Frontal cortex (tissue), 4 donors: Measurements from ENCODE around the gene AGFG2. TPM values are rescaled to one million over a fixed set of nuclear protein-coding genes. Genes with fewer than 3 reads are reported as not detected.
A peak's percentile ranks its signal among the peaks of the same experiment; 100 is the strongest.

Experiments
- DNase-seq, 2 donors: peaks; one replicate each; pipeline ENCODE4 v3.0.0; 2012; ENCODE audit warnings: low spot score in 2 of 2
- FAIRE-seq: peaks from 2 replicates; lab custom pipeline; 2012; peaks lifted over from hg19 to GRCh38; lab: Jason Lieb, UNC
- small RNA-seq: library from RNA; depleted of rRNA; stranded (forward); fragments of <200 nt; gene quantifications from one replicate; pipeline ENCODE3, GENCODE V24; 2014
- total RNA-seq: library from RNA; depleted of rRNA; stranded (reverse); fragments of >200 nt; gene quantifications from one replicate; pipeline ENCODE4 v1.2.3, GENCODE V29; 2014
- donor health status: control.
- donor health status: control.
- donor health status: control.

The AGFG2 gene
- total RNA-seq, 1 donor from 2014 or later, result 2.0 TPM

DNA sequence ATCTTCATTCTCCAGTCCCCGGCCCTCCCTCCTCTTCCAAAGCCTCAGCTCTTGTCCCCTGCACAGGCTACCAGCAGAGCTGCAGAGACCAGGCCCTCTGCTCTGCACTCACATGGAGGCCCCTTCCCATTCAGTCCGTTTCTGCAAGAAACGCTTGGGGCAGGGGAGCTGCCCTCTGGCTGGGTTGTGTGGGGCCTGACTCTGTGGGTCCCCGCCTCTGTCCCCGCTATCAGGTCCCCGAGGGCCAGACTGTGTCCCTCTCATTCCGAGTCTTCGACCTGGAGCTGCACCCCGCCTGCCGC is 64.7 kb downstream of the AGFG2 start:
- DNase-seq (peak in 1 of 2 donors; percentile 46), FAIRE-seq (no peak)

DNA sequence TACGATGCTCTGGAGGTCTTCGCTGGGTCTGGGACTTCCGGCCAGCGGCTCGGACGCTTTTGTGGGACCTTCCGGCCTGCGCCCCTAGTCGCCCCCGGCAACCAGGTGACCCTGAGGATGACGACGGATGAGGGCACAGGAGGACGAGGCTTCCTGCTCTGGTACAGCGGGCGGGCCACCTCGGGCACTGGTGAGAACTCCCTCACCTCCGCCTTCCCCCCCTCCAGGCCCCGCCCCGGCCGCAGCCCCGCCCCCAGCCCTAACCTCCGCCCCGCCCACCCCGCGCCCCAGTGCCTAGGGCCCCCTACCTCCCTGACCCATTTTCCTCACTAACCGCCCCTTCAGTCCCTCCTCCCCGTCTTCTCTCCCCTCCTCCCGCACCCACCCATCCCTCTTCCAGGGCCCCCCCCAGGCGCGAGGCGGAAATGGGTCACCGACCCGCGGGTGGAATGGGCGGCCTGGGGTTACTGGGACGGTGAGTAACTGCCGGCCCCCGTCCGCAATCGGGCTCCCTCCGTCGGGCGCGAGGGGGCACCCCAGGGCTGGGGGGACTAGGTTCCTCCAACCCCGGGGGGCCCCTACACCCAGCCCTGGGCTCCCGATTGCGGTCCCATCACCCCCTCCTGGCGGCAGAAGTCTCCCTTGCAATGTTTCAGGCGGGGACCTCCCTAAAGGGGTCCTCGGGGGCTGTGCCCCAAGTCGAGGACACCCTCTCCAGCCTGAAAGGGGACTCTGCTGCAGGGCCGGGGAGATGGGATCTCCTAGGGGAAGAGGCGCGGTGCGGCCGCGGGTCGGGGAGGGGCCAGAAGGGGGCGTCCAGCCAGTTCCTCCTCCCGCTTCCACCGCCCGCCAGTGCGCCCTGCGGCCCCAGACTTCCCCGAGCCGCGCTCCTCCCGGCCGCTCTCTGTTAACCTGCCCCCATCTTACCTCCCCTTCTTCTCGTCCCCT is 65.3 kb downstream of the AGFG2 start:
- FAIRE-seq, result no peak
- peak; percentile 75 to 84 for DNase-seq

DNA sequence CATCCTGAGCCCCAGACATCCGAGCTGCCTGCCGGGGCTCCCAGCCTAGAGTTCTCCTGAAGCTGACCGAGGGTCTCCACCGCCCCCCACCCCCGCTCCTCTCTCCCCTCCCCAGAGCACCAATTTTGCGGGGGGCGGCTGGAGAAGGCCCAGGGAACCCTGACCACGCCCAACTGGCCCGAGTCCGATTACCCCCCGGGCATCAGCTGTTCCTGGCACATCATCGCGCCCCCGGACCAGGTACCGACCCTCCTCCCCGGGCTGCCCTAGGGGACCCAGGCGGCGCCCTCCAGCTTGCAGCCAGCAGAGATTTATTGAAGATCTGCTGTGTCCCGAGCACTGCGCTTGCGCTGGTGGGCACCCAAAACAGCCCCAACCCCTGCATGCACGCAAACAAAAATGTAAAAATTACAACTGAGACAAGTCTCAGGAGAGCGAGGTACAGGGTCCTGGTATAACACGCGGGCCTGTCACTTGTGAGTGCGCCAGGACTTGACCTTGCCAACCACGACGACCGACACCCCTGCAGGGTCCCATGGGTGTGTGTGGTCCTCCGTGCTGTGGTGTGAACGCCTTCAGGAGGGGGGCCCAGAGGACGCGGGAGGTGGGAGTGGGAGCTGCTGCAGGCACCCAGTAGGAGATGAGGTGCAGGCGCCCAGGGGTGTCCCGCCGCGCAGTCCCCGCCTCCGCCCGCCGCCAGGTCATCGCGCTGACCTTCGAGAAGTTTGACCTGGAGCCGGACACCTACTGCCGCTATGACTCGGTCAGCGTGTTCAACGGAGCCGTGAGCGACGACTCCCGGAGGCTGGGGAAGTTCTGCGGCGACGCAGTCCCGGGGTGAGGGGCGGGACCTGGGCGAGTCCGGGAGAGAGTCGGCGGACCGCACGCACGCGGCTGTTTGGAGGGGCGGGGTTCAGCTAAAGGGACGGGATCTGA is 66.2 kb downstream of the AGFG2 start:
- FAIRE-seq, result no peak
- DNase-seq, result peak in 1 of 2 donors; percentile 60

DNA sequence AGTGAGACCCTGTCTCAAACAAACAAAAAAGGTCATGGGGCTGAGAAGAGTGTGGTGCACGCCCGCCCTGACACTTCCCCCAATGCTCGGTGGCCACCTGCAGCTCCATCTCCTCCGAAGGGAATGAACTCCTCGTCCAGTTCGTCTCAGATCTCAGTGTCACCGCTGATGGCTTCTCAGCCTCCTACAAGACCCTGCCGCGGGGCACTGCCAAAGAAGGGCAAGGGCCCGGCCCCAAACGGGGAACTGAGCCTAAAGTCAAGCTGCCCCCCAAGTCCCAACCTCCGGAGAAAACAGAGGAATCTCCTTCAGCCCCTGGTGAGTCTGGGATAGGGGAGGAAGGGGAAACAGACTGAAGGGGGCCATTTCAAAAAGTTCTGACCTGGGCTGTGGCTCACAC is 67.3 kb downstream of the AGFG2 start:
- FAIRE-seq (no peak), DNase-seq (no peak)

DNA sequence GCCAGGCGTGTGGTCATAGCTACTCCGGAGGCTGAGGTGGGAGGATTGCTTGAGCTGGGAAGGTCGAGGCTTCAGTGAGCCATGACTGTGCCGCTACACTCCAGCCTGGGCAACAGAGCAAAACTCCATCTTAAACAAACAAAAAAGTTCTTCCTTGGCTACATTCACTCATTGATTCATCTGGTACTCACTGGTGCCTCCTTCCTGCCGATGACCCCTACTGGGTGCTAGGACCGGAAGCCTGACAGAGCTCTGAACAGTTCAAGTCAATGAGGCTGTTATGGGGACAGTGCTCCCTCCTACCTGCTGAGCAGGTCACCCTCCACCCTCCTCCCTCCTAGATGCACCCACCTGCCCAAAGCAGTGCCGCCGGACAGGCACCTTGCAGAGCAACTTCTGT is 68.1 kb downstream of the AGFG2 start:
- FAIRE-seq (no peak), DNase-seq (no peak)

DNA sequence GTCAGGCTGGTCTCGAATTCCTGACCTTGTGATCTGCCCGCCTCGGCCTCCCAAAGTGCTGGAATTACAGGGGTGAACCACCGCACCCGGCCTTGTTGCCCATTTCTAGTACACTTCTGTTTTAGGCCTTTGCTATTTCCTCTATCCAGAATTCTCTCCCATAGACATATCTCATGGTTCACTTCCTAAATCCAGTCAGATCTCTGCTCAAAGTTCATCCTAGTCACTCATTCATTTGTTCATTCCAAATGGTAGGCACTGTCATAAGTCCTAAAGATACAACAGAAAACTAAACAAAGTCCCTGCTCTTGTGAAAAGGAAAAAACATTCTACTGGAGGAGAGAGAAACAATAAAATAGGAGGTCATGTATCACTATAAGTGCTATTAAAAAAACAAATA is 71.0 kb downstream of the AGFG2 start:
- no peak for DNase-seq
- no peak for FAIRE-seq

DNA sequence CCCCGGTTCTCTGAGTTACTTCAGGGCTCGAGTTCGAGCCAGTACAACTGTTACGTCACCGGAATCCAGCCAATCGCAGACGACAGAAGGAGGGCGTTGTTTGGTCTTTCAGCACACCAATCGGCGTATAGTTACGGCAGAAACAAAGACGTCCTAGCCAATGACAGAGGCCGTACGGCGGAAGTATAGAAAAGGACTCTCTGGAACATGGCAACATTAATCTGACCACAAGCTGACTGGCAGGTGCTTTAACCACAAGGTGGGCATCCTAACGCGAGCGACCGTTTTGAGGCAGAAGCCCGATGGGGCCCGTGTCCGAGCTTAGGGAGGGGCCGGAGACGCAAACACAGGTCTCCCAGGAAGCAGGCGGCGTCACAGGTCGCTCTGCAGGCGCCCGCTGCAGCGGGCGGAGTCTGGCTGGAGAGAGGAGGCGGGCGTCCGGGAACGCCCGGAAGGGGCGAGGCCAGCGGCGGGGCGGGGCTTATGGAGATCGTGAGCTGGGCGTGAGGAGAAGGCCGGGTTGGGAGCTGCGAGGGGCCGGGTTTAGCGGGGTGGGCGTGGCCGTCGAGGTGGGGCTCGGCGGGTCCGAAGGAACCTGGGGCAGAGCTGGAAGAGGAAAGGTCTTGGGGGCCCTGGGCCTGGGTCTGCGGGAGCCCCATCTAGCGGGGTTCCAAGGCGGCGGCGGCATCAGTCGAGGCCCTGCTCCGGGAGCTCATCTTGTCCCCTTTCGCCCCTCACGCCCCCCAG is 73.2 kb downstream of the AGFG2 start, which contains the start of gene MOSPD3:
TSS of gene MOSPD3 (plus strand) at position 558 of the 747 bp plus-strand sequence. CDS start 252 bp downstream, outside the sequence.
- peak; percentile 99 for DNase-seq
- FAIRE-seq, result peak; percentile 98

DNA sequence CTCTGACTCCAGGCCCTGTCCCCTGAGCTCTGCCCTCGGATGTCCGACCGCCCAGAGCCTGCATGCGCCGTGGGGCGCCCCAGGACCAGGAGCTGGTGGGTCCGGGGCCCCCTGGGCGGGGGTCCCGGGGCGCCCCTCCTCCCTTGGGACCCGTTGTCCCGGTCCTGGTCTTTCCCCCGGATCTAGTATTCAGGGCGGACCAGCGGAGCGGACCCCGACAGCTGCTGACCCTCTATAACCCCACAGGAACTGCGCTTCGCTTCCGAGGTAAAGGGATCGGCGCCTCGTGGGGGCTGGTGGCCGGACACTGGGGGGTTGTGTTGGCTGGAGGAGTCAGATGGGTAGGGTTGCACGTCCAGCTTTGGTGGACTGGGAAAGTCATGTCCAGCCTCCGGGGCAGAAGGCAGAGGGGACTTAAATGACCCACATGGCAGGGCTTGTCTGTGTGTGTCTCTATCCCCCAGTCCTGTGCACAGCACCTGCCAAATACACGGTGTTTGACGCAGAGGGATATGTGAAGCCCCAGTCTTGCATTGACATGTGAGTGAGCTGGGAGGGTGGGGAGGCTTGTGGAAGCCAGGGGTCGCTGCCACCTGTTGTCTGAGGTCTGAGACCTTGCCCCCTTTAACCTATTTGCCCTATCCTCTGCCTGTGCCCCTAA is 73.9 kb downstream of the AGFG2 start:
- no peak for DNase-seq

DNA sequence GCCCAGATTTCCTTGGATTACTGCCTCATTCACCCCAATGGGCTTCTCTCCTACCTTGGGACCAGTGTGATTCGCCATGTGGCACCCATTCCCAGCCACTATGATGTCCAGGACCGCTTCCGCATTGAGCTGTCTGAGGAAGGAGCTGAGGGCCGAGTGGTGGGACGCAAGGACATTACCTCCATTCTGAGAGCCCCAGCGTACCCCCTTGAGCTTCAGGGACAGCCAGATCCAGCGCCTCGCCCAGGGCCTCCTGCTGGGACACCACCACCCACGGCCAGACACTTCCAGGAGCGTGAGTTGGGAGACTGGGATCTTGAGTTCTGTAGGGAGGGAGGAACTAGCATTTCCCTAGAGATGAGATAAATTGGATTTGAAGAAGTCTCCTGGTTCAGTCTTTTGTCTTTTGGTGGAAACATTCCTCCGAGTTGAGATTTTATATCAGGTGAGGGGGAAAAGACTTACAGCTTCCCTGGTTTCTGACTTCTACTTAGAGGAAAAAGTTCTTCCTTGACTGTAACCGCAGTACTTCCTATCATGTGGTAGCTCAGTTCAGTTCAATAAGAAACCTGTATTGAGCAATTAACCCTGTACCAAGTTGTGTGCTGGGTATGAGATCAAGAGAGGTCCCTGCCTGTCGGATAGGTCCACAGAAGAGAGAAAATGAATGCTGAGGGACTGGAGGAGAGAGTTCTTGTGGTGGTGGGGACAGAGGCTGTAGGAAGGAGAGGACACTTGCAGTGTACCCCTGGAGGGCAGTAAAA is 74.6 kb downstream of the AGFG2 start:
- FAIRE-seq (no peak), DNase-seq (no peak)

More for the DNA sequence above, 73.9 kb downstream of the AGFG2 start:
- no peak for FAIRE-seq

DNA sequence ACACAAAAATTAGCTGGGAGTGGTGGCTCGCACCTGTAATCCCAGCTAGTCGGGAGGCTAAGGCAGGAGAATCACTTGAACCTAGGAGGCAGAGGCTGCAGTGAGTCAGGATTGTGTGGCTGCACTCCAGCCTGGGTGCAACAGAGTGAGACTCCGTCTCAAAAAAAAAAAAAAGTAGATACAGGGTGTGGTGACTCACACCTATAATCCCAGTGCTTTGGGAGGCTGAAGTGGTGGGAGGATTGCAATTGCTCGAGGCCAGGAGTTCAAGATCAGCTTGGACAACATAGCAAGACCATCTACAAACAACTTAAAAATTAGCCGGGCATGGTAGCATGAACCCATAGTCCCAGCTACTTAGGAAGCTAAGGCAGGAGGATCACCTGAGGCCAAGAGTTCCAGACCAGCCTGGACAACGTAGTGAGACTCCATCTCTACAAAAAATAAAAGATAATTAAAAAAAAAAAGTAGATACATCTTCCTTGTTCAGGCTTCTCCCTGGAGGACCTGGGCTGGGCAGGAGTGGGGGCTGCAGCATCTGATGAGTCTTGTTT is 75.4 kb downstream of the AGFG2 start:
- FAIRE-seq (no peak), DNase-seq (no peak)

Small RNAs within 50 kb of the gene (small RNA-seq; reads per million reads assigned to genes)
- gene RN7SL416P (not detected), gene SAP25 (not detected)

Other genes with a start within 250 kb of the AGFG2 start
- gene SPDYE3, start 231.5 kb upstream of the AGFG2 start, total RNA-seq, result not detected
- 9.0 TPM for gene PILRB, start 181.1 kb upstream of the AGFG2 start, total RNA-seq
- 0.82 TPM for gene PILRA, start 165.7 kb upstream of the AGFG2 start, total RNA-seq
- gene ZCWPW1, start 110.5 kb upstream of the AGFG2 start, total RNA-seq, result 2.0 TPM
- gene MEPCE, start 109.4 kb upstream of the AGFG2 start, total RNA-seq, result 27.7 TPM
- gene PPP1R35, start 102.7 kb upstream of the AGFG2 start, total RNA-seq, result 7.3 TPM
- gene SPACDR, start 74.9 kb upstream of the AGFG2 start, total RNA-seq, result not detected
- 7.3 TPM for gene TSC22D4, start 60.0 kb upstream of the AGFG2 start, total RNA-seq
- gene NYAP1, start 55.3 kb upstream of the AGFG2 start, total RNA-seq, result 55.0 TPM
- gene SAP25, start 34.7 kb downstream of the AGFG2 start, total RNA-seq, result not detected
- 6.1 TPM for gene LRCH4, start 46.9 kb downstream of the AGFG2 start, total RNA-seq
- 0.41 TPM for gene FBXO24, start 47.1 kb downstream of the AGFG2 start, total RNA-seq
- 3.3 TPM for gene PCOLCE, start 63.2 kb downstream of the AGFG2 start, total RNA-seq
- 9.0 TPM for gene MOSPD3, start 73.3 kb downstream of the AGFG2 start, total RNA-seq
- gene TFR2, start 102.3 kb downstream of the AGFG2 start, total RNA-seq, result 2.9 TPM
- 163 TPM for gene ACTL6B, start 117.2 kb downstream of the AGFG2 start, total RNA-seq
- gene GNB2, start 134.5 kb downstream of the AGFG2 start, total RNA-seq, result 72.6 TPM
- gene GIGYF1, start 155.0 kb downstream of the AGFG2 start, total RNA-seq, result 15.1 TPM
- 52.6 TPM for gene POP7, start 166.9 kb downstream of the AGFG2 start, total RNA-seq
- gene EPO, start 181.3 kb downstream of the AGFG2 start, total RNA-seq, result not detected
- gene ZAN, start 194.4 kb downstream of the AGFG2 start, total RNA-seq, result not detected